Activated T-cell treated with anti-CD3 and anti-CD28 coated beads for 4 hours (primary cell): ENCODE measurements around the gene PEPD.
"Not testable (repeated sequence)": the region's sequence is repeated elsewhere in the genome, so short reads cannot be mapped to it uniquely, and the experiment has no call there.

Source experiments
- DNase-seq: peaks from one replicate; pipeline ENCODE4 v3.0.0-alpha.2; 2020

PEPD gene

DNA sequence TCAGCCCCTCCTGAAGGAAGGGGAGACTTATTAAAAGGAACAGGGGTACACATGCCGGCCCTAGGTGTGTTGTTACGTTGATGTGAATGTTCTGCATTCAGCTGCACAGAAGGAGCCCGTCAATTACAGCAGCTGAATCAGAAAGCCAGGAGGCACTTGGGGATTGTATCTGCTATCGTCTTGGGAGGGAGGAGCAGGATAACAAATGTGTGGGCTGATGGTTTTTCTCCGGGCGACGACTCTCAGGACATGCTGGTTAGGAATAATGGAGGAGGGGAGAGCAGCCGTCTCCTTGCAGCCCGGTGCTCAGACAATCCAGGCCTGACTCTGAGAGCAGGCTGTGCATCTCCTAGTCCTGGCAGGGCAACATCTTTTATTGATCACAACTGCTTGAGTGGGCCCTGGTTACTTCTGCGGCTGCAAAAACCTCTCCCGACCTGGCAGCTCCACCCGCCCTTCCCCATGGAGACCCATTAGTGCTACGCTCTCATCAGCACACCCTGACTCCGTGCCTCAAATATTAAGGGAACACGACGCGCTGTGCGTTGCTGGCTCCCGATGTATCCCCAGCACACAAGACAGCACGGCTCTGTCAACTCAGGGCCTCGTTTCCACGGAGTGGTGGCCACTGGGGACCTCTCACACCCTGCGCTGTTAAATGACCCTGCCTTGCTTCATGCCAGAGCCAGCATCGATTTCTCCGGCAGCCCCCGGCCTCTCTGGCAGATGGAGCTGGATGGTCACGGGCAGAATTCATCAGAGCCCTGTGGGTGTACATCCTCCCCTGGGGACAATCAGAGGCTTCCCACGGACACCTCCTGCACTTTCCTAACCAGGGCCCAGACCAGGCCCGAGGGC, 25.3 kb downstream of the PEPD start:
- no peak for DNase-seq

DNA sequence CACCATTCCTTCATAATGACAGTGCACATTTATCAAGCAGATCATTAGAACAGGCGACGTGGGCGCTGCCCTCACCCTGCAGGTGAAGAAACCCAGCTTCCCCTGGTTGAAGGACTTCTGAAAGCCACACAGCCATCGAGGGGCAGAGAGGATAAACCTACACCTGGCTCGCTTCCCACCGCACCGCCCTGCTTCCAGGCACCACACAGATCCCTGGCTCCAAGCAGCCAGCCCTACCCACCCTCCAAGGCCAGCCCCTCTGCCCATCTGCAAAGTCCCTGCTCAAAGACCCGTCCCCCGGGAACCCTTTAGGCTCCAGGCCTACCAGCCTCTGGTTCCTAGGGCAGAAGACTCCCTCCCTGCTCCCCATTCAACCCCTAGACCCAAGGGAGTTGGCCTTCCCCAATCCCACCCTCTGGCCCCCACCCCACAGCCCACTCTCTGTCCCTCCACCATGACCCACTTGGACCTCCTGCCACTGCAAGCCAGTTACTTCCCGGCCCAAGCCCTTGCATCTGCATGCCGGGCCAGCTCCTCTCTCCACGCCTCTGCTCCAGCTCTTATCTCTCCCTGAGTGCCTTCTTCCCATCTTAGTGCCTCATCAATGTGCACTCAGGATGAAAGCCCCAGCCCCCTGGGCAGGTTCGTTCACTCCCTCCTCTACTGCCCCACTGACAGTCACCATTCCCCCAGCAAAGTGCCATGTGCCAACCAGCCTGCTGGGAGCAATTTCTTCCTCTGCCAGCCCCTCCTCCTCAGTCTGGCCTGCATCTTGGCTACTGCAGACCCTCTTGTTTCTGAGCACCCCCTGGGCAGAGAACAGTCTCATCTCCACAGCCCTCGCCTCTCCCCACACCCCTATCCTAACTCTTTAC, 28.0 kb downstream of the PEPD start:
- DNase-seq = no peak

DNA sequence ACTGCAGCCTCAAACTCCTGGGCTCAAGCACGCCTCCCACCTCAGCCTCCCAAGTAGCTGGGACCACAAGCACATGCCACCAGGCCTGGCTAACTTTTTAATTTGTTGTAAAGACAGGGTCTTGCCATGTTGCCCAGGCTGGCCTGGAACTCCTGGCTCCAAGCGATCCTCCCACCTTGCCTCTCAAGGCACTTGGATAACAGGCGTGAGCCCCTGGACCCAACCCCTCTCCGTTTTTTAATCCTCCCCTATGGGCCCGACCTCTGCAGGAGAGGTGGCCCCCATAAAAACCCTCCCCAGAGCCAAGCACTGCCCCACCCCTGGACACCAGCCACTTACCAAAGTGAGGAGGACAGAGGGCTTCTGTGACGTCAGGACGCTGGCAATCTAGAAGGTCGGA, 28.6 kb downstream of the PEPD start:
- no peak for DNase-seq

DNA sequence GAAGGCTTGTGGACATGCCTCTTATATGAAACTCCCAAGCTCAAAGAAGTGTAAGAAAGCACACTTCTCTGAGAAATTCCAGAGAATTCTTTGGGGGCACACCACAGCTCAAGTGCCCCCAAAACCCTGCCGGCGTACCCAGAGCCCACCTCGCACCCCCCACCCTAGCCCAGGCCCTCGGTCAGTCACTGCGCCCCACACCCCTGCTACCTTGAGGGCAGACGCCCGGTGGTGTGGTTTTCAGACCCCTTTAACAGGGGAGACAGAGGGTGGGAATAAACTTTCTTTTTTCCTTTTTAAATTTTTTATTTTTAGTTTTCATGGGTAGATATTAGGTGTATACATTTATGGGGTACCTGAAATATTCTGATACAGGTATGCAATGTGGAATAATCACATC, 29.5 kb downstream of the PEPD start:
- DNase-seq = no peak

DNA sequence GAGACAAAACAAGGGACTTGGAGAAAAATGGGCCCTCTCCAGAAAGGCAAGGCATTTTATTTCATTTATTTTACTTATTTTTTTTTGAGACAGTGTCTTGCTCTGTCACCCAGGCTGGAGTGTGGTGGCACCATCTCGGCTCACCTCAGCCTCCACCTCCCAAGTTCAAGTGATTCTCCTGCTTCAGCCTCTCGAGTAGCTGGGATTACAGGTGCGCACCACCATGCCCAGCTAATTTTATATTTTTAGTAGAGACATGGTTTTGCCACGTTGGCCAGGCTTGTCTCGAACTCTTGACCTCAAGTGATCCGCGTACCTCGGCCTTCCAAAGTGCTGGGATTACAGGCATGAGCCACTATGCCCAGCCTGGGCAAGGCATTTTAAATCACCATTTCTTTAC, 31.0 kb downstream of the PEPD start:
- DNase-seq = not testable (repeated sequence)

DNA sequence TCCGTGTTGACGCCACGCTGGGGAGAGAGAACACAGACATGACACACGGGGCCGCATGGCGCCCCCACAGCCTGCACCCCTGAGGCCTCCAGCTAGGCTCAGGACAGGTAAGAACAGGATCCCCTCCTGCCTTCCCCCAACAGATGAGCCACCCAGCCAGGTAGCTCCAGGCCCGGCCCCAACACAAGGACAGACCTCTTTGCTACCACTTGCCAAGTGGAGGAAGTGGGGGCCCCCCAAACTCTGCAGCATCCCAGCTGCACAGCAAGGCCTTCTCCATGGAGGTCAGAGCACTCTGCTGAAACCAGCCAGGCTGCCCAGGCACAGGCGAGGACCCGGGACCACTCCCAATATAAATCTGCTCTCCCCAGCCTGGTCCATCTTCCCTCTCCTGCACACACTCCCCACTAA, 31.5 kb downstream of the PEPD start:
- no peak for DNase-seq

DNA sequence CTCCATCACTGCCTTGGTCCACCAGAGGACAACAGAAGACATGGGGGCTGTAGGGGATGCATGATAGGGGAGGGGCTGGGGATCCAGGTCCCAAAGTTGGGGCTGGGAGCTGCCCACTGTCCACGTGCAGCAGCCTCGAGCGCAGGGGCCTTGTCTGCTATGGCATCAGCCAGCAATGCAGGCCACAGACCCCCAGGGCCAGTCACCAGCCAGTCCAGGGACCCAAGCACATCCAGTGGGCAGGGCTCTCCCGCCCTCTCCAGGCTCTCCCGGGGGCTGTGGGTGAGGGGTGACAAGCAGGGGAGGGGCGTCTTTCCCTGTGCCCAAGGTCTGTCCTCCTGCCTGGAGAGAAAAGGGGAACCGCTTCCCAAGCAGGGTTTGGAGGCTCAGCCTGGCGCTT, 32.8 kb downstream of the PEPD start:
- DNase-seq = no peak

DNA sequence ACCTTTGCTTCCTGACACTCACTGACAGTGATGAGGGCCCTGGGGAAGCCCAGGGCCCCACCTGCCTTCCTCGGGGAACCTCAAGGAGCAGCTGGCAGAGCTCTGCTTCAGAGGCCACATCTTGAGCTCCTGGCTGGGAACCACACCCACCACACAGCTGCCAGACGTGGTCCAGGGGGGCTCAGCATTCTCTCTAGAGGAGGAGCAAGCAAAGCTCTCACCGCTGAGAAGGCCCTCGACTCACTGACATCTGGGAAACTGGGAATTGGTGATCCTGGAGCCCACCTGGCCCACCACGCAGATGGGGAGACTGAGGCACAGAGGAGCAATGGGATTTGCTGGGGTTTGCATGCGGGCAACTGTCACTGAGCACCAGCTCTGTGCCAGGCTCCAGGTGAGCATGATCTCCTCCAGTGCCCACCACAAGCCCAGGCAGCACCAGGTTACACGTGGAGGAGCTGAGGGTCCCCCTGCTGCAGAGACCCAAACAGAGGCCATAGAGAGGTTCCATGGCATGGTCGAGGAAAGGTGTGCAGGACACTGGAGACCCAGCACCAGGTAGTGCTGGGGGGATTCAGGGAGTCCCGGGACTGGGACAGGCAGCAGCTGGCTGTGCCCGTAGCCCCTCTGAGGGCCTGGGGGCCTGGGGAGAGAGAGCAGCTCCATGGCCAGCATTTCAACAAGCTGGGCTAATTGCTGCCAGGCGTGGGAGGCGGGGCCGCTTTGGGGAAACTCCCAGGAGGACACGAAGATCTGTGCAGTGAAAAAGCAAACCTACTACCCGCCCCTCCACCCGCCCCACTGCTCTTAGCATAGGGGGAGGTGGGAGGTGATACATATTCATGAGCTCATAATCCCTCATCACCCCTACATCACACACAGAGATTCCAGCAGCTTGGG, 33.4 kb downstream of the PEPD start:
- no peak for DNase-seq

DNA sequence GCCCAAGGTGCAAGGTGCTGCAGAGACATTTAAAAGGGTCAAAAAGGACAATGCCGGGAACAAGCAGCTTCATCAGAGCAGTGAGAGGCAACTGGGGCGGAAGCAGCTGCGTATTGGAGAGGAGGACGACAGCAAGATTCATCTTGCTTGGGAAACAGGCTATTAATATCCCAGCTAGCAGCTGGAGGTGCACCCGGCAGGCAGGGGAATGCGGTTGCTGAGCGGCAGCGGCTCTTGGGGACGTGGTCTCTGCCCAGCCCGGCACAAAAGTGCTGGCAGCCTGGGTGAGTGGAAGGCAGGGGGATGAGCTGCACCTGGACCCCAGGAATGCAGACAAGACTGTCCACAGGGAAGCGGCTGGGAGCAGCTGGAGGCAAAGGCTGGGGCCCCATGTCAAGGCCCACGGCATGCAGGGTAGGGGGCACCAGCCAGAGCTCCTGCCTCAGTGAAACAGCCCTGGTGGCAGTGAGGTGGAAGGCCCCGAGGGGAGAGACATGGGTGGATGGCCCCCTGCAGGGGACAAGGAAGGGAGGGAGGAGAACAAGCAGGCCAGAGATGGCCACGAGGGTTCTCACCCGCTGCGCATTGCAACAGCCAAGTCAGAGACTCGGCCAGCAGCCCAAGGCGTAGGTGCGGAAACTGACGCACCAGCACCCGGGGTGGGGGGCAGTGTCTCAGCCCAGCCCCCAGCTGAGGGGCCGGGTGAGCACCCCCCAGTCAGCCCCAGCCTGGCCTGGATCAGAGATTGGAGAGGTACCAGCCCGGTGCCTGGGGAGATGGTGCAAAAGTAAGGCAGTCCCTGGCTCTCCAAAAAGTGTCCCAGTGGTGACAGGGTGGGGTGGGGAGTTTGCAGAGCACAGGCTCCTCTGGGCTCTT, 34.4 kb downstream of the PEPD start:
- no peak for DNase-seq

DNA sequence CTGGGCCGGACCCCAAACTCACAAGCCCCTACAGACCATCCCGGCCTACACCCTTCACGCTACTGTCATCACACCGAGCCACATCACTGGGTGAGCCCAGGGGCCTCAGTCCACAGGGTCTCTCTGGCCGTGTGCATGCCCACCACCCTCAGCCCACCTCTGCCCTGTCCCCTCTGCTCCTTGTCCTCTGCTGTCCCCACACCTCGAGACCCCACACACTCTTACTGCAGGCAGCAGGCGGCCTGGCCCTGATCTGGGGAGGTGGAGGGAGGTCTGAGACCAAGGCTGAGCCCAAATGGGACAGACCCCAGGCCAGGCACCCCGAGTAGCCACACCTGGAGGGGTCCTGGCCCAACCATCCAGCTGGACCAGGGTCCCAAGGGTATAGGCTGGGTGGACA, 35.2 kb downstream of the PEPD start:
- no peak for DNase-seq

DNA sequence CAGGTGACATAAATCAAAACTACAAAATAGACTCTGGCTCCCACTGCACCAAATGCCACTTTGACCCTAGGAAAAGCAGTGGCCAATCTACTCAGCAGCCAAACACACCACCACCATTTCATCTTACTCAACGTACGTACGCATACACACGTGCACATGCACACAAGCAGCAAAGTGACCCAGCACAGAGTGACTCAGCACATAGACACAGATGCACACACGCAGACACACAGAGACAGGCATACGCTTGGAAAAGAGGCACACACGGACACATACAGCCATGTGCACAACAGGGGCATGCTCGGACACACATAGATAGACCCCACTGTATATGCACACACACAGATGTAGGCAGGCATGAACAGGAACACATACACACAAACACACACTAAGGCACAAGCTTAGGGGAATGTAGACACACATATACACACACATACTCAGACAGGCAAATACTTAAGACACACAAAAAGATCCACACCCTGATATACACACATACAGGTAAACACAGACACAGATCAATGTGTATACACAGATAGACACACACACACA, 37.3 kb downstream of the PEPD start:
- no peak for DNase-seq

DNA sequence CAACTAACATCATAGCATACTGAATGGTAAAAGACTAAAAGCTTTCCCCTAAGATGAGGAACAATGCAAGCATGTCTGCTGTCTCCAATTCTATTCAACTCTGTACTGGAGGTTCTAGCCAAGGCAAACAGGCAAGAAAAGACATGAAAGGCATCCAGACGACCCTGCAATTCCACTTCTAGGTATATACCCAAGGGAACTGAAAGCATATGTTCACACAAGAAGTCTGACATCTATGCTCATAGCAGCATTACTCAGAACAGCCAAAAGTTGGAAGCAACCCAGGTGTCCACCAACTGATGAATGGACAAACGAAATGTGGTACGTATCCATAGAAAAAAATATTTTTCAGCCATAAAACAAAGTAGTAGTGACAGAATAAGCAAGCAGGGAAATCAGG, 39.1 kb downstream of the PEPD start:
- no peak for DNase-seq

DNA sequence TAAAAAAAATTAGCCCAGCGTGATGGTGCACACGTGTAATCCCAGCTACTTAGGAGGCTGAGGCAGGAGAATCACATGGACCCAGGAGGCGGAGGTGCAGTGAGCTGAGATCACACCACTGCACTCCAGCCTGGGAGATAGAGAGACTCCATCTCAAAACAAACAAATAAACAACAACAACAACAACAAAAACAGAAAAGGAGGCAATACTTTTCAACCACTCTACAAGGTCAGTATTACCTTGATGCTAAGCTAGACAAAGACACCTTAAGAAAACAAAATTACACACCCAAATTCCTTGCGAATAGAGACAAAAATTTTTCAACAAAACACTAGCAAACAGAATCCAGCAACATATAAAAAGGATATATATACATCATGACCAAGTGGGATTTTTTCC, 39.7 kb downstream of the PEPD start:
- no peak for DNase-seq

DNA sequence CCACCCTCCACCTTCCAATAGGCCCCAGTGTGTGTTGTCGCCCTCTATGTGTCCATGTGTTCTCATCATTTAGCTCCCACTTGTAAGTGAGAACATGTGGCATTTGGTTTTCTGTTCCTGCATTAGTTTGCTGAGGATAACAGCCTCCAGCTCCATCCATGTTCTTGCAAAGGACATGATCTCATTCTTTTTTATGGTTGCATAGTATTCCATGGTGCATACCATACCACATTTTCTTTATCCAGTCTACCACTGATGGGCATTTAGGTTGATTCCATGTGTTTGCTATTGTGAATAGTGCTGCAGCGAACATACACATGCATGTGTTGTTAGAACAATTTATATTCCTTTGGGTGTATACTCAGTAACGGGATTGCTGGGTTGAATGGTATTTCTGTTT, 42.0 kb downstream of the PEPD start:
- not testable (repeated sequence) for DNase-seq

DNA sequence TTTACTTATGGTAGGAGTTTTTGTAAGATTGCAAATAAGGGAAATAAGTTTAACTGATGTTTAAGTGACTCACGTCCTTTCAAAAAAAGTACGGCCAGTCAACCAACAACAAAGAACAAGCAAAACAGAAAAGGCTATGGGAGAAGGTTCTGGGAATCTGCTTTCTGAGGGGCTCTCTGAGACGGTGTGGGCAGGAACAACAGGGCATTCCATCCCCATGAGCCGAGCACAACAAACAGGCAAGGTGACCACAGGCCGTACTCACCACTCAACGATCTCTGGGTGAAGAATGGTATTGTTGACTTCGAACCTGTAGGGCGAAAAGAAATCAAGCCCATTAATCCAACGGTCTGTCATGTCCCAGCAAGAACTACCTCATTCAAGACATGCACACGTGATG, 43.8 kb downstream of the PEPD start:
- no peak for DNase-seq

DNA sequence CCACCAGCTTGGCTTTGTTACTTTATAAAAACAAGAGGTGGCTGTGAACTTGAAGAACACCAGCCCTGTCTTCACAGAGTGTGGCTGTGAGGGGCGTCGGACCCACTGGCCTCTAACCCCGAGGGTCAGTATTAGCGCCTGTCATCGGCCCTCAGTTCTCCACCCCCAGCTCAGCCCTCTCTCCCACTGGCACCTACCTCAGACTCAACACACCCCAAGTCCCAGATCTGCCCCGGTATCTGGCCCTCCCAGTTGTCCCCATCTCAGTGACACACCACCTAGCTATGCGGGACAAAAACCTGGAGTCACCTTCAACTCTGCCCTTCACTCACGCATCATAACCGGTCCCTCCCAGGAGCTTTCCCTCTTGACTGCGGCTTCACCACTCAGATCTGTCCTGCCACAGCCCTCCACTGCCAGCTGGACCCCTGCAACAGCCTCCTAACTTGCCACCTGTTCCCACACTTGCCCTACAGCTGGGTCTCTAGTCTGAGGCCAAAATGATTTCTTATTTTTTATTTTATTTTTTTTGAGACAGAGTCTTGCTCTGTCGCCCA, 45.4 kb downstream of the PEPD start:
- DNase-seq = no peak

DNA sequence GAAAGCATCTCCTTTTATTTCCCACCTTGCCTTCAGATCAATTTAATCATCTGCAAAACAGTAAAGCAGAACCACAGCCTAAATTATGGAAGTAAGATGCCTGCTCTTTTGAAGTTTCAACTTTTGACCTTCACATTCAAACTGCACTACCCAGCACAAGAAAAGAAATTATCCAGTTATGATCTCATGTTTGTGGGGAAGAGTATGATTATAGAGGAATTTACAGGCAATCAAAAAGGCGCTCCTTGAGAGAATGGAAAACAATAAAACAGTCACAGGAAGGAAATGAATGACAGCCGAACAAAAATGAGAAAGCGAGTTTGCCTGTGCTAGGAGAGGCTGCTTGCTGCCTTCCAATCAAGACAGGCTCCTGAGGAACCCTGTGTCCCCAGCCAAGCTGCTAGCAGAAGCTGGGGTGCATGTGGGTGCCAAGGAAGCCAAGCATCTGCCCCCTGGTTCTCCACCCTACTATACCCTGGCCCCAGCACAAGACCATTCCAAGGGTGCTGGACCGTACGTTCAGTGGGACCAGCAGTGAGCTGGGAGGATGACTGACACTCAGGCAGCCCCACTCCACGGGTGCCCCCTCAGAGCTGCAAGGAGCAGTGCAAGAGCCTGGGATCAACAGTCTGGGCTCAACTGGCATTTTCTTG, 47.8 kb downstream of the PEPD start:
- DNase-seq = no peak

DNA sequence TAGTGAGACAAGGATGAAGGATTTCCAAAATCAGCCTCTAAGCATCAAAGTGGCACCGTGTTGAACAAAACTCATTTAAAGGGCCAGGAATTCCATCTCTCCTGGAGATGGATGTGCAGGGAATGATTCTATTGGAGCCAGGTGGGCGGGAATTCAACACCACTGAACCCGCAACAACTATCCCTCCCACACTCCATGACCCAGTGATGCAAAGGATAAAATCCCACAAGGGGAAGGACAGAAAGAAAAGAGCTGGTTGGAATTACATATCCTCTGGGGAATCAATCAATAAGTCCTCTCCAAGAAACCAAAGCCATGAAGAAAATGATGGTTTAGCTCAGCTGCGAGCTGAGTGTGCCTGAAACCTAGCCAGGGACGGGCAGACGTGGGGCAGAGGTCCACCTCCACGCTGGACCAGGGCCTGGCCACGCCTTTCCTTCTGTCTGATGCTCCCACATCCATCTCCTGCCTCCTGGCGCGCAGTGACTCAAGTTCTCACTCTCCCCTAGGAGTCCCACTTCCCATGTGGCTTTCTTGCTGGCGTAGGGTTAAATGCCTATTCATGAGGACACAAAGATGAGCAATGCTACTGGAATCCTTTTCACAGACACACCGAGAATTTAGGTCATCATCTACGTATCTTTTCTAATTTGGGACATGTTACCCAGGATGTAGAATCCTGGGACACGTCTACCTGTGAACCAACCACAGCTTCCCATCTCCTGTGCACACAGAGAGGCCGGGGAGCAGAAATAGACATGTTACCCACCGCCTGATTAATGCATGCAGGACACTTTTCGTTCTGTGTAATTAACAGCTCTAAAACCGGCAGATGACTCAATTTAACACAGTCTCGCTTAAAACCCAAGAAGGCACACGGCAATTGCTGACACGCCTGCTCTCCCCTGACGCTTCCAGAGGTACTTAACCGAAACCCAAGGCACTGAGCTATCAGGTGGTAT, 48.6 kb downstream of the PEPD start:
- DNase-seq = no peak

DNA sequence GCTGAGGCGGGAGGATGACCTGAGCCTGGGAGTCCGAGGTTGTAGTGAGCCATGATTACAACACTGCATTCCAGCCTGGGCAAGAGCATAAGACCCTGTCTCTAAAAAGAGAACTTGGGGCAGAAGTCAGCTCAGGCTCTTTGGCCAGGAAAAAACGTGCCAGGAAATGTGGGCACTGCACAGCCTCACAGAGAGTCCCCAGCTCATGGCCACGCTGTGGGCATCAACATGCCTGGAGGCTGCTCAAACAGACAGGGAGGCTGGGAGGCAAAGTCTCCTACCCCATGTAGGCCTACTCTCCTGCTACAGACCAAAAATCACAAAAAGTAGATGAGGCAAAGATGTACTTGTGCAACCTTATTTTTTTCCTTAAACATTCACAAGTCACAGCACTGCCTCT, 49.4 kb downstream of the PEPD start:
- DNase-seq = no peak
